Fibroblast of lung (primary cell): ENCODE measurements around the gene CMIP. TPM values are rescaled to one million over a fixed set of nuclear protein-coding genes. Genes with fewer than 3 reads are reported as not detected.

Experiments used
- DNase-seq, 2 donors: peaks; one replicate each; pipeline versions ENCODE4 v3.0.0 to v3.0.0-alpha.2; 2010; ENCODE audit warnings: low read depth in 2 of 2
- H2AFZ ChIP-seq: 2 replicates; pipeline ENCODE4 v1.5.1; 2012; ENCODE audit warnings: low read length, control low read depth, inconsistent platforms
- H3K27ac ChIP-seq: 2 replicates; pipeline ENCODE4 v1.5.1; 2011; ENCODE audit warnings: low read length, control low read depth; ENCODE audit not compliant: insufficient read depth
- H3K27me3 ChIP-seq: 2 replicates; pipeline ENCODE4 v1.5.1; 2011; ENCODE audit warnings: mild to moderate bottlenecking, low read length; ENCODE audit not compliant: control insufficient read depth, insufficient read depth
- H3K36me3 ChIP-seq: 2 replicates; pipeline ENCODE4 v1.5.1; 2011; ENCODE audit warnings: low read length; ENCODE audit not compliant: control insufficient read depth, insufficient read depth
- H3K4me1 ChIP-seq: 2 replicates; pipeline ENCODE4 v1.5.1; 2011; ENCODE audit warnings: low read length; ENCODE audit not compliant: control insufficient read depth, insufficient read depth; ENCODE audit errors: extremely low read depth
- H3K4me2 ChIP-seq: 2 replicates; pipeline ENCODE4 v1.5.1; 2011; ENCODE audit warnings: low read length, control low read depth; ENCODE audit not compliant: insufficient read depth; ENCODE audit errors: extremely low read depth
- H3K4me3 ChIP-seq, 4 experiments: fragments of 200-600 bp in 1 of 4; sonication (generic) in 1 of 4; replicated peaks in 1 of 4; 2 replicates each; pipeline ENCODE4 v1.5.1; 2011 to 2016; ENCODE audit warnings: low read length in 4 of 4, low read depth in 3 of 4, mild to moderate bottlenecking in 3 of 4, control low read depth in 2 of 4, inconsistent platforms in 1 of 4, mixed read lengths in 1 of 4; ENCODE audit not compliant: insufficient read depth in 1 of 4; ENCODE audit errors: control extremely low read depth in 1 of 4
- H3K79me2 ChIP-seq: 2 replicates; pipeline ENCODE4 v1.5.1; 2012; ENCODE audit warnings: mild to moderate bottlenecking, low read length, inconsistent platforms; ENCODE audit not compliant: control insufficient read depth, insufficient read depth
- H3K9ac ChIP-seq: 2 replicates; pipeline ENCODE4 v1.5.1; 2011; ENCODE audit warnings: mild to moderate bottlenecking, low read length, control low read depth; ENCODE audit not compliant: insufficient read depth
- H3K9me3 ChIP-seq: 2 replicates; pipeline ENCODE4 v1.5.1; 2012; ENCODE audit warnings: low read depth, low read length; ENCODE audit not compliant: control insufficient read depth, insufficient read depth
- H4K20me1 ChIP-seq: 2 replicates; pipeline ENCODE4 v1.5.1; 2011; ENCODE audit warnings: low read length; ENCODE audit not compliant: control insufficient read depth, insufficient read depth; ENCODE audit errors: extremely low read depth
- CTCF ChIP-seq, 2 donors: IDR thresholded peaks in 1 of 2; conservative IDR thresholded peaks in 1 of 2; 1 replicate in 1 of 2; 2 replicates in 1 of 2; pipeline ENCODE4 v1.5.1; 2011 to 2012; ENCODE audit warnings: low read length in 2 of 2, control low read depth in 1 of 2, inconsistent platforms in 1 of 2, low read depth in 1 of 2, mild to moderate bottlenecking in 1 of 2
- EZH2 ChIP-seq: IDR thresholded peaks from 2 replicates; pipeline ENCODE4 v1.5.1; 2012; ENCODE audit warnings: low read length, control low read depth, mild to moderate bottlenecking; ENCODE audit errors: missing control alignments
- polyA plus RNA-seq, 2 donors: library from polyadenylated mRNA; depleted of rRNA in 1 of 2; stranded (reverse) in 1 of 2; unstranded in 1 of 2; fragments of >200 nt; gene quantifications; 2 replicates each; pipeline ENCODE4 v1.2.1, GENCODE V29; 2011 to 2012; ENCODE audit warnings: missing spikeins in 1 of 2
- total RNA-seq: library from RNA; depleted of rRNA; stranded (reverse); fragments of >200 nt; gene quantifications from 2 replicates; pipeline ENCODE4 v1.2.1, GENCODE V29; 2014

Gene CMIP
- total and polyA plus RNA-seq, 2 donors (not counting 1 experiment from before 2014, with no cell fraction given) = 1.9 to 5.1 TPM

- Histone ChIP-seq H3K4me3 (no peak overlapping the region), H2AFZ (no peak overlapping the region), H3K4me2 (no peak overlapping the region), H4K20me1 (no peaks in the 10 kb centered on the region), H3K36me3 (no peaks in the 10 kb centered on the region), H3K4me1 (peaks cover 6% of the 10 kb centered on the region), H3K79me2 (no peaks in the 10 kb centered on the region), H3K9ac (no peak overlapping the region), H3K27ac (no peak overlapping the region), H3K27me3 (no peaks in the 10 kb centered on the region), H3K9me3 (no peaks in the 10 kb centered on the region)
- TF ChIP-seq EZH2 (no peak), CTCF (conservative IDR thresholded peaks at IDR 0.05 in 1 of 2, IDR thresholded peaks at IDR 0.05 in 1 of 2; ENCODE audit: low read depth in 1 of 2, low read length in 2 of 2) (no peak)
- no peak for DNase-seq
These were observed 55.2 kb downstream of the CMIP start for GRCh38 chr16:81499576-81500380.

- TF ChIP-seq EZH2 (no peak), CTCF (conservative IDR thresholded peaks at IDR 0.05 in 1 of 2, IDR thresholded peaks at IDR 0.05 in 1 of 2; ENCODE audit: low read depth in 1 of 2, low read length in 2 of 2) (no peak)
- Histone ChIP-seq H3K9ac (no peak overlapping the region), H3K4me2 (peak overlapping the region; percentile 23), H3K27ac (peak overlapping the region; percentile 67), H3K27me3 (no peaks in the 10 kb centered on the region), H3K4me3 (no peak overlapping the region), H3K79me2 (no peaks in the 10 kb centered on the region), H3K36me3 (no peaks in the 10 kb centered on the region), H3K9me3 (no peaks in the 10 kb centered on the region), H4K20me1 (no peaks in the 10 kb centered on the region), H3K4me1 (peaks cover 6% of the 10 kb centered on the region), H2AFZ (no peak overlapping the region)
- DNase-seq = peak; percentile 57 to 93
These were observed 56.4 kb downstream of the CMIP start for GRCh38 chr16:81500833-81501521.

GRCh38 chr16:81502396-81503070, 57.9 kb downstream of the CMIP start:
- H2AFZ ChIP-seq = no peak overlapping the region
- no peak overlapping the region for H3K4me3 ChIP-seq
- no peaks in the 10 kb centered on the region for H3K36me3 ChIP-seq
- no peaks in the 10 kb centered on the region for H4K20me1 ChIP-seq
- no peaks in the 10 kb centered on the region for H3K27me3 ChIP-seq
- peaks cover 6% of the 10 kb centered on the region for H3K4me1 ChIP-seq
- DNase-seq = no peak
- no peak overlapping the region for H3K9ac ChIP-seq
- no peak overlapping the region for H3K27ac ChIP-seq
- H3K9me3 ChIP-seq = no peaks in the 10 kb centered on the region
- TF ChIP-seq EZH2 (no peak), CTCF (conservative IDR thresholded peaks at IDR 0.05 in 1 of 2, IDR thresholded peaks at IDR 0.05 in 1 of 2; ENCODE audit: low read depth in 1 of 2, low read length in 2 of 2) (no peak)
- no peak overlapping the region for H3K4me2 ChIP-seq
- no peaks in the 10 kb centered on the region for H3K79me2 ChIP-seq
